Lung (tissue), 12 donors: Measurements from ENCODE around the gene BABAM1. TPM values are rescaled to one million over a fixed set of nuclear protein-coding genes. Genes with fewer than 3 reads are reported as not detected.

Source experiments
- ATAC-seq: fragments of 200-7000 bp; cut with Tn5 transposase; one replicate; pipeline ENCODE4 v1.9.1; 2020; ENCODE audit warnings: moderate number of reproducible peaks; ENCODE audit not compliant: insufficient read depth, low FRiP score
- DNase-seq, 3 donors: peaks; one replicate each; pipeline ENCODE4 v3.0.0-alpha.2; 2013 to 2017
- H3K27ac ChIP-seq, 2 donors: one replicate each; pipeline ENCODE4 v1.5.1; 2013; ENCODE audit warnings: mild to moderate bottlenecking in 2 of 2, moderate library complexity in 2 of 2, control low read depth in 1 of 2, inconsistent platforms in 1 of 2, low read depth in 1 of 2, low read length in 1 of 2
- H3K27me3 ChIP-seq, 3 donors: one replicate each; pipeline ENCODE4 v1.5.1; 2013; ENCODE audit warnings: low read length in 2 of 3; ENCODE audit not compliant: control insufficient read depth in 3 of 3, insufficient read depth in 3 of 3
- H3K36me3 ChIP-seq, 4 donors: one replicate each; pipeline ENCODE4 v1.5.1; 2013; ENCODE audit warnings: low read length in 4 of 4, mild to moderate bottlenecking in 1 of 4, moderate library complexity in 1 of 4; ENCODE audit not compliant: control insufficient read depth in 4 of 4, insufficient read depth in 4 of 4
- H3K4me1 ChIP-seq, 5 donors: one replicate each; pipeline ENCODE4 v1.5.1; 2013; ENCODE audit warnings: low read length in 5 of 5, mild to moderate bottlenecking in 2 of 5, moderate library complexity in 1 of 5; ENCODE audit not compliant: control insufficient read depth in 5 of 5, insufficient read depth in 5 of 5
- H3K4me3 ChIP-seq: one replicate; pipeline ENCODE4 v1.5.1; 2013; ENCODE audit warnings: mild to moderate bottlenecking, control low read depth, moderate library complexity
- H3K9ac ChIP-seq, 2 donors: one replicate each; pipeline ENCODE4 v1.5.1; 2013; ENCODE audit warnings: low read length in 2 of 2, control low read depth in 1 of 2; ENCODE audit not compliant: insufficient read depth in 1 of 2
- H3K9me3 ChIP-seq, 4 donors: one replicate each; pipeline ENCODE4 v1.5.1; 2013; ENCODE audit warnings: low read length in 3 of 4, mild to moderate bottlenecking in 1 of 4, moderate library complexity in 1 of 4; ENCODE audit not compliant: control insufficient read depth in 4 of 4, insufficient read depth in 3 of 4
- WGBS, 2 donors: extraction: QIAGEN DNeasy Blood & Tissue Kit; methylation state at CpG; one replicate each; pipeline ENCODE4 v1.1.7; 2013; 5-methylcytosine and 5-hydroxymethylcytosine counted together
- polyA plus RNA-seq, 2 donors: library from polyadenylated mRNA; stranded (reverse); fragments of 200-250 nt; gene quantifications; one replicate each; pipeline ENCODE4 v1.2.1, GENCODE V29; 2013
- total RNA-seq, 2 donors: library from RNA; depleted of rRNA in 1 of 2; stranded (reverse); fragments of >200 nt in 1 of 2; gene quantifications; one replicate each; pipeline ENCODE4 v1.2.1, GENCODE V29; 2014 to 2021
- TF ChIP-seq, protein P1 (sequence below): IDR thresholded peaks from 2 replicates; pipeline ENCODE4 v1.5.1; 2012; ENCODE audit warnings: mild to moderate bottlenecking; ENCODE audit errors: control extremely low read depth, extremely low read depth
- donor health status: control.
- donor health status: control.
- donor health status: Bipolar disorder and iron deficiency.
- donor health status: healthy.
- donor health status: DM: yes; HTN: yes; CAD: no.

Gene BABAM1
- total and polyA plus RNA-seq, 4 donors, result 52.4 to 75.1 (median 63.4) TPM

DNA sequence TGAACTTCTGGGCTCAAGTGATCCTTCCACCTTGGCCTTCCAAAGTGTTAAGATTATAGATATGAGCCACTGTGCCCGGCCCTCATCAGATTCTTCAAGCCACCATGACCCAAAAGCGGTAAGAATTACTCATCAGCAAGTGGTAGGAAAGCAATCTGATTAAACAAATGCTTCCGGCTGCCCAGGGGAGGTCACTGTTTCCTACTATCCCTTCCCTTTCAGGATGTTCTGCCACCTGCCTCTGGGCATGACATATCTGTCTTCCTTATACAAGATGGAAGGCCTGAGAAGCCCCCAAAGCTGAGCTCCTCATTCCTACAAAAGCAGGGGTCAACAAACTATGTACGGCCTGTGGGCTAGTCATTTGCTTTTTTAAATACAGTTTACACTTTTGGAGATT, 29.0 kb downstream of the BABAM1 start:
- peaks cover 0 to 10% (median 6%) of the 10 kb centered on the region in 4 donors for H3K36me3 ChIP-seq
- H3K9ac ChIP-seq, result no peak overlapping the region
- DNase-seq, result no peak
- WGBS, 2 donors, result 56 to 70% methylated on average over 4 of the region's 4 CpGs
- H3K27ac ChIP-seq, result no peak overlapping the region
- no peak for ATAC-seq
- no peaks in the 10 kb centered on the region for H3K27me3 ChIP-seq
- peaks cover 0 to 3% (median 0%) of the 10 kb centered on the region in 4 donors for H3K9me3 ChIP-seq
- TF ChIP-seq, protein P1, sequence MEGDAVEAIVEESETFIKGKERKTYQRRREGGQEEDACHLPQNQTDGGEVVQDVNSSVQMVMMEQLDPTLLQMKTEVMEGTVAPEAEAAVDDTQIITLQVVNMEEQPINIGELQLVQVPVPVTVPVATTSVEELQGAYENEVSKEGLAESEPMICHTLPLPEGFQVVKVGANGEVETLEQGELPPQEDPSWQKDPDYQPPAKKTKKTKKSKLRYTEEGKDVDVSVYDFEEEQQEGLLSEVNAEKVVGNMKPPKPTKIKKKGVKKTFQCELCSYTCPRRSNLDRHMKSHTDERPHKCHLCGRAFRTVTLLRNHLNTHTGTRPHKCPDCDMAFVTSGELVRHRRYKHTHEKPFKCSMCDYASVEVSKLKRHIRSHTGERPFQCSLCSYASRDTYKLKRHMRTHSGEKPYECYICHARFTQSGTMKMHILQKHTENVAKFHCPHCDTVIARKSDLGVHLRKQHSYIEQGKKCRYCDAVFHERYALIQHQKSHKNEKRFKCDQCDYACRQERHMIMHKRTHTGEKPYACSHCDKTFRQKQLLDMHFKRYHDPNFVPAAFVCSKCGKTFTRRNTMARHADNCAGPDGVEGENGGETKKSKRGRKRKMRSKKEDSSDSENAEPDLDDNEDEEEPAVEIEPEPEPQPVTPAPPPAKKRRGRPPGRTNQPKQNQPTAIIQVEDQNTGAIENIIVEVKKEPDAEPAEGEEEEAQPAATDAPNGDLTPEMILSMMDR, result no peak
- no peak overlapping the region for H3K4me3 ChIP-seq
- peaks cover 0 to 6% (median 0%) of the 10 kb centered on the region in 5 donors for H3K4me1 ChIP-seq

DNA sequence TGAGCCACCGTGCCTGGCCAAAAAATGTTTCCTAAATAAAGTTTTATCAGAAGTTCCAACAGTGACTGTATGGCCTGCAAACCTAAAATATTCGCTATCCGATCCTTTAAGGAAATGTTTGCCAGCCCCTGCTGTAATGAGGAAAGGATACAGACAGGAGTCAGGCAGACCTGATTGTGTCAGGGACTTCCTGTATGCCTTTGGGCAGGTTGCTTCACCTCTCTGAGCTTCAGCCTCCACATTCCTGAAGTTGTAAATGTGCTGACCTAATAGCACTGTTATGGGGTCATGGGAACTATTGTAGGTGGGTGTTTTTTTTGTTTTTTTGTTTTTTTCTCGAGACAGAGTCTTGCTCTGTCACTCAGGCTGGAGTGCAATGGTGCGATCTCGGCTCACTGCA, 29.7 kb downstream of the BABAM1 start:
- TF ChIP-seq, protein P1, result no peak
- WGBS, 2 donors, result 78 to 90% methylated on average over 6 of the region's 6 CpGs
- H3K9ac ChIP-seq, result no peak overlapping the region
- peaks cover 0 to 10% (median 6%) of the 10 kb centered on the region in 4 donors for H3K36me3 ChIP-seq
- no peak overlapping the region for H3K4me3 ChIP-seq
- H3K9me3 ChIP-seq, result peaks cover 0 to 3% (median 0%) of the 10 kb centered on the region in 4 donors
- no peaks in the 10 kb centered on the region for H3K27me3 ChIP-seq
- H3K4me1 ChIP-seq, result peaks cover 0 to 5% (median 0%) of the 10 kb centered on the region in 5 donors
- no peak overlapping the region for H3K27ac ChIP-seq
- ATAC-seq, result no peak
- DNase-seq, result no peak

DNA sequence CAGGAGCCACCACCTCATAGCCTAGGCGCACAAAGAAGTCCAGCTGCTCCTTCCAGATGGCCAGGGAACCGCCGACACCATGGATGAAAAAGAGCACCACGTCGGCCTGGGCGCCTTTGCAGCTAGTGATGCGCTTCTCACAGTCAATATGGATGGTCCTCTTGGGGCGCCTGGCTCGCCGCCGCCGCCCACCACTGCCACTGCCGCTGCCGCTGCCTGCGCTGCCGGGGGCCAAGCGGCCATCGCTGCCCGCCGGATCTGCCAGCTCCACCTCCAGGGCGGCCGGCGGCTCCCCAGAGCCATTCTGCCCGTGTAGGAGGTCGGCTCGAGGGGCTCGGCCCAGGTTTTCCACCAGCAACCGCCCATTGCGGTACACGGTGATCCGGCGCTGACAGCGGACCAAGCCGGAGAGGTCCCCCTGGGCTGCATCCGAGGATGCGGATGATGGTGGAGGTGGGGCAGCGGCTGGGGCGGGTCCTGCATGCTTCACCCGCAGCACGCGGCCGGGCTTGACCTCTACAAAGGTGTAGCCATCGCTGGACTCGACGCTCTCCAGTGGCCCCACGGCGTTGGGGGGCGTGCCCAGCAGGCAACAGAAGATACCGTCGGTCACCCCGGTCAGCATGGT, 33.9 kb downstream of the BABAM1 start:
- no peak overlapping the region for H3K9ac ChIP-seq
- no peak for ATAC-seq
- H3K27ac ChIP-seq, result no peak overlapping the region
- WGBS, 2 donors, result 95 to 96% methylated on average over 51 of the region's 51 CpGs
- TF ChIP-seq, protein P1, result no peak
- peaks cover 0 to 7% (median 5%) of the 10 kb centered on the region in 4 donors for H3K36me3 ChIP-seq
- peaks cover 2 to 24% (median 5%) of the 10 kb centered on the region in 5 donors for H3K4me1 ChIP-seq
- no peak overlapping the region for H3K4me3 ChIP-seq
- H3K27me3 ChIP-seq, result no peaks in the 10 kb centered on the region
- peaks cover 0 to 3% (median 0%) of the 10 kb centered on the region in 4 donors for H3K9me3 ChIP-seq
- DNase-seq, result no peak
